Fibroblast of lung (primary cell): ENCODE measurements around the gene HPSE2. TPM values are rescaled to one million over a fixed set of nuclear protein-coding genes. Genes with fewer than 3 reads are reported as not detected.

Source experiments
- DNase-seq, 2 donors: peaks; one replicate each; pipeline versions ENCODE4 v3.0.0 to v3.0.0-alpha.2; 2010; ENCODE audit warnings: low read depth in 2 of 2
- H2AFZ ChIP-seq: 2 replicates; pipeline ENCODE4 v1.5.1; 2012; ENCODE audit warnings: low read length, control low read depth, inconsistent platforms
- H3K27ac ChIP-seq: 2 replicates; pipeline ENCODE4 v1.5.1; 2011; ENCODE audit warnings: low read length, control low read depth; ENCODE audit not compliant: insufficient read depth
- H3K27me3 ChIP-seq: 2 replicates; pipeline ENCODE4 v1.5.1; 2011; ENCODE audit warnings: mild to moderate bottlenecking, low read length; ENCODE audit not compliant: control insufficient read depth, insufficient read depth
- H3K36me3 ChIP-seq: 2 replicates; pipeline ENCODE4 v1.5.1; 2011; ENCODE audit warnings: low read length; ENCODE audit not compliant: control insufficient read depth, insufficient read depth
- H3K4me1 ChIP-seq: 2 replicates; pipeline ENCODE4 v1.5.1; 2011; ENCODE audit warnings: low read length; ENCODE audit not compliant: control insufficient read depth, insufficient read depth; ENCODE audit errors: extremely low read depth
- H3K4me2 ChIP-seq: 2 replicates; pipeline ENCODE4 v1.5.1; 2011; ENCODE audit warnings: low read length, control low read depth; ENCODE audit not compliant: insufficient read depth; ENCODE audit errors: extremely low read depth
- H3K4me3 ChIP-seq, 4 experiments: fragments of 200-600 bp in 1 of 4; sonication (generic) in 1 of 4; replicated peaks in 1 of 4; 2 replicates each; pipeline ENCODE4 v1.5.1; 2011 to 2016; ENCODE audit warnings: low read length in 4 of 4, low read depth in 3 of 4, mild to moderate bottlenecking in 3 of 4, control low read depth in 2 of 4, inconsistent platforms in 1 of 4, mixed read lengths in 1 of 4; ENCODE audit not compliant: insufficient read depth in 1 of 4; ENCODE audit errors: control extremely low read depth in 1 of 4
- H3K79me2 ChIP-seq: 2 replicates; pipeline ENCODE4 v1.5.1; 2012; ENCODE audit warnings: mild to moderate bottlenecking, low read length, inconsistent platforms; ENCODE audit not compliant: control insufficient read depth, insufficient read depth
- H3K9ac ChIP-seq: 2 replicates; pipeline ENCODE4 v1.5.1; 2011; ENCODE audit warnings: mild to moderate bottlenecking, low read length, control low read depth; ENCODE audit not compliant: insufficient read depth
- H3K9me3 ChIP-seq: 2 replicates; pipeline ENCODE4 v1.5.1; 2012; ENCODE audit warnings: low read depth, low read length; ENCODE audit not compliant: control insufficient read depth, insufficient read depth
- H4K20me1 ChIP-seq: 2 replicates; pipeline ENCODE4 v1.5.1; 2011; ENCODE audit warnings: low read length; ENCODE audit not compliant: control insufficient read depth, insufficient read depth; ENCODE audit errors: extremely low read depth
- CTCF ChIP-seq, 2 donors: IDR thresholded peaks in 1 of 2; conservative IDR thresholded peaks in 1 of 2; 1 replicate in 1 of 2; 2 replicates in 1 of 2; pipeline ENCODE4 v1.5.1; 2011 to 2012; ENCODE audit warnings: low read length in 2 of 2, control low read depth in 1 of 2, inconsistent platforms in 1 of 2, low read depth in 1 of 2, mild to moderate bottlenecking in 1 of 2
- EZH2 ChIP-seq: IDR thresholded peaks from 2 replicates; pipeline ENCODE4 v1.5.1; 2012; ENCODE audit warnings: low read length, control low read depth, mild to moderate bottlenecking; ENCODE audit errors: missing control alignments
- polyA plus RNA-seq, 2 donors: library from polyadenylated mRNA; depleted of rRNA in 1 of 2; stranded (reverse) in 1 of 2; unstranded in 1 of 2; fragments of >200 nt; gene quantifications; 2 replicates each; pipeline ENCODE4 v1.2.1, GENCODE V29; 2011 to 2012; ENCODE audit warnings: missing spikeins in 1 of 2
- total RNA-seq: library from RNA; depleted of rRNA; stranded (reverse); fragments of >200 nt; gene quantifications from 2 replicates; pipeline ENCODE4 v1.2.1, GENCODE V29; 2014

Gene HPSE2
- total and polyA plus RNA-seq, 2 donors (not counting 1 experiment from before 2014, with no cell fraction given) = 0.02 to 0.17 TPM

- peaks cover 9% of the 10 kb centered on the region for H3K36me3 ChIP-seq
- H3K27me3 ChIP-seq = no peaks in the 10 kb centered on the region
- TF ChIP-seq CTCF (conservative IDR thresholded peaks at IDR 0.05 in 1 of 2, IDR thresholded peaks at IDR 0.05 in 1 of 2; ENCODE audit: low read depth in 1 of 2, low read length in 2 of 2) = no peak
- TF ChIP-seq EZH2 = no peak
- H3K4me1 ChIP-seq = peaks cover 3% of the 10 kb centered on the region
- no peaks in the 10 kb centered on the region for H3K9me3 ChIP-seq
- no peak overlapping the region for H3K9ac ChIP-seq
- H4K20me1 ChIP-seq = no peaks in the 10 kb centered on the region
- H3K27ac ChIP-seq = no peak overlapping the region
- peaks cover 11% of the 10 kb centered on the region for H3K79me2 ChIP-seq
- H3K4me2 ChIP-seq = no peak overlapping the region
- no peak overlapping the region for H2AFZ ChIP-seq
- no peak for DNase-seq
- no peak overlapping the region for H3K4me3 ChIP-seq
Measured at GRCh38 chr10:98417481-98417959, 818.1 kb downstream of the HPSE2 start.

- Histone ChIP-seq H3K27ac (no peak overlapping the region), H3K4me1 (peaks cover 8% of the 10 kb centered on the region), H3K79me2 (peaks cover 11% of the 10 kb centered on the region), H3K9me3 (no peaks in the 10 kb centered on the region), H3K4me3 (no peak overlapping the region), H4K20me1 (no peaks in the 10 kb centered on the region), H3K4me2 (no peak overlapping the region), H3K9ac (no peak overlapping the region), H2AFZ (no peak overlapping the region), H3K36me3 (peaks cover 5% of the 10 kb centered on the region), H3K27me3 (no peaks in the 10 kb centered on the region)
- no peak for DNase-seq
- TF ChIP-seq EZH2 (no peak), CTCF (conservative IDR thresholded peaks at IDR 0.05 in 1 of 2, IDR thresholded peaks at IDR 0.05 in 1 of 2; ENCODE audit: low read depth in 1 of 2, low read length in 2 of 2) (no peak)
Measured at GRCh38 chr10:98416606-98417388, 818.9 kb downstream of the HPSE2 start.

GRCh38 chr10:98415731-98416119, 819.9 kb downstream of the HPSE2 start:
- TF ChIP-seq EZH2 (no peak), CTCF (conservative IDR thresholded peaks at IDR 0.05 in 1 of 2, IDR thresholded peaks at IDR 0.05 in 1 of 2; ENCODE audit: low read depth in 1 of 2, low read length in 2 of 2) (no peak)
- H3K27ac ChIP-seq = no peak overlapping the region
- peaks cover 8% of the 10 kb centered on the region for H3K36me3 ChIP-seq
- no peak overlapping the region for H3K9ac ChIP-seq
- peaks cover 11% of the 10 kb centered on the region for H3K79me2 ChIP-seq
- H3K4me3 ChIP-seq = no peak overlapping the region
- DNase-seq = no peak
- no peaks in the 10 kb centered on the region for H4K20me1 ChIP-seq
- H3K4me2 ChIP-seq = no peak overlapping the region
- peaks cover 15% of the 10 kb centered on the region for H3K4me1 ChIP-seq
- H2AFZ ChIP-seq = no peak overlapping the region
- no peaks in the 10 kb centered on the region for H3K9me3 ChIP-seq
- H3K27me3 ChIP-seq = no peaks in the 10 kb centered on the region
